ENCODE results near the gene ORC3. TPM values are rescaled to one million over a fixed set of nuclear protein-coding genes. Genes with fewer than 3 reads are reported as not detected.
"Not testable (repeated sequence)": the region's sequence is repeated elsewhere in the genome, so short reads cannot be mapped to it uniquely, and the experiment has no call there.

The ORC3 gene
- total RNA-seq, 1 experiment from 2014 or later, result 8.5 TPM

DNA sequence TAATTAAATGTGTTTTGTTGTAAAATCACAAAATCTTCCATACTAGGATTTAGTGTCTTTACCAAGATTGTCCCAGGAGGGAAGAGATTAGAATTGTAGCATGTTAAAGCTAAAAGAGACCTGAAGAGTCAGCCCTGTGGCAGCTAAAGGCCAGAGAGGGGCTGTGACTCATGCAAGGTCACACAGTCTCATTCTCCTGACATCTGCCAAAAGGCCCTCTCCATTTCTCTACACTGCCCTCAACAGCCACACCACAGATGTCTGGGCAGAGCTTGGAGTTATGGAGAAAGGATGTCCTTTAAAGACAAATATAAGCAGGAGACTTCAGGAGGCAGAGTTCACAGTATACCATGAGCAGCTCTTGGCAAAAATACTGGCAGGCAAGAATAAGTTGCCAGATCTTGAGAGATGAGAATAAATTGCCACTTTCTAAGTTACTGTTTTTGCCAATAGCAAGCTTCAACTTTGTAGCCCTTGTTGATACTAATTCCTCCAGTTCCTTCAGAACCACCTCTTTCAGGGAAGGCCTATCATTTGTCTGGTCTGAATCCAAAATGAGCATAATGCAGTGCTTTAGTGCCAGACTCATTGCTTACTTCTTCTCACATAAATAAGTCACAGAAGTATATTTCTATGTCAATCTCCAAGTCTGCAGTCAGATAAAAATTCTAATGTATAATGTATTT, 70.4 kb downstream of the ORC3 start:
- DNase-seq (ENCODE audit: low spot score), result no peak

- DNase-seq (ENCODE audit: low spot score), result no peak
These were observed 71.1 kb downstream of the ORC3 start for GRCh38 chr6:87661016-87661415.

DNA sequence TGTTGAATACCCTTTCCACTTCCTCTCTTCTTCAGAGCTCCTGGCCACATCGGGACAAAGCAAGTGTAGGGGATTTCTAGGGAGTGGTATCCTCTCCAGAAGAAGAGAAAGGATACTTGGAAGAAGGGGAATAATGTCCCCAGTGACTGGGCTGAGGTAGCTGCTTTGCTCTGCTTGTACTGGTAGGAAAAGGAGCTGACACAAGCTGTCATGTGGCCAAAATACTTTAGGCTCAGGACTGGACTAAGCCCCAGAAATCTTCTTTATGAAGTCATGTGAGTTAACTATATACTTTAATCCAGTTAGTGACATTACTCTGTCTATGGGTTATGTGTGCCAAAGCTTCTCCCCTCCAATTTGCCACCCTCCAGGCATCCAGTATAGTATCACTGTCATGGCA, 71.6 kb downstream of the ORC3 start:
- no peak for DNase-seq (ENCODE audit: low spot score)

GRCh38 chr6:87663434-87663833, 73.5 kb downstream of the ORC3 start:
- no peak for DNase-seq (ENCODE audit: low spot score)

- DNase-seq (ENCODE audit: low spot score), result no peak
These were observed 75.1 kb downstream of the ORC3 start for GRCh38 chr6:87664921-87665485.

DNA sequence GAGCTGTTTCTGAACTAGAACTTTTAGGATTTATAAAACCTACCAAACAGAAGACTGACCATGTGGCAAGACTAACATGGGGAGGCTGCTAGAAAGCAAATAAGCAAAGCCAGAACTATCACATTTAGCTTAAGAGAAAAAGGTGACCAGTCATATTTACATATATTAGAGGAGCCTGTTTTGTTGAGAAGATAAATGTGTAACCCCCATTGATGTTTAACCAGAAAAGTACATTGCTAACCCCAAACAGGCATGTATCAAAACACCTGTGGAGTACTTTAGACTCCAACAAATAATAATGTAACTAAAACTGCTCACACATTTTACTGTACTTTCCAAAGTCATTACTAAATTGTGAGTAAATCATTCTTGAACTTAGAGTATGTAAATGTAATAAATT, 77.1 kb downstream of the ORC3 start:
- no peak for DNase-seq (ENCODE audit: low spot score)

GRCh38 chr6:87668013-87668412, 78.1 kb downstream of the ORC3 start:
- no peak for DNase-seq (ENCODE audit: low spot score)

GRCh38 chr6:87669051-87669450, 79.1 kb downstream of the ORC3 start:
- no peak for DNase-seq (ENCODE audit: low spot score)

DNA sequence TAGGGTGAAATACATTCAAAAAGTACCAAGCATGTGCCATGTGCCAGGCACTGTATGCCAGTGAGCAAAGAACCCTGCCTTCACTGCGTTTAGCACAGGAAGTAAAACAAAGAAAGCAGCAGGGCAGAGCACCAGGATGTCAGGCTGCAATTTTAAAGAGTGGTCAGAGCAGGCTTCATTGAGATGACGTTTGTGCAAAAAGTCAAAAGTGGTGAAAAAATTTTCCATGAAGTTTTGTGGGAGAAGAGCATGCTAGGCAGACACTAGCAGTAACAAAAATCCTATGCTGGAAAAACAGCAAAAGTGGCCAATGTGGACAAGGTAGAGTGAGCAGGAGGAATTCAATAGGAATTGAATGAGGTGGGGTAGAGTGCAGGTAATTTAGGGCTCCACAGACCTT, 80.8 kb downstream of the ORC3 start:
- no peak for DNase-seq (ENCODE audit: low spot score)

- DNase-seq (ENCODE audit: low spot score), result no peak
These were observed 81.7 kb downstream of the ORC3 start for GRCh38 chr6:87671555-87672029.

GRCh38 chr6:87672641-87673040, 82.7 kb downstream of the ORC3 start:
- DNase-seq (ENCODE audit: low spot score), result no peak

- DNase-seq (ENCODE audit: low spot score), result no peak
These were observed 83.3 kb downstream of the ORC3 start for GRCh38 chr6:87673237-87673636.

GRCh38 chr6:87674290-87674689, 84.4 kb downstream of the ORC3 start:
- DNase-seq (ENCODE audit: low spot score), result no peak

- no peak for DNase-seq (ENCODE audit: low spot score)
These were observed 85.2 kb downstream of the ORC3 start for GRCh38 chr6:87675004-87675681.

DNA sequence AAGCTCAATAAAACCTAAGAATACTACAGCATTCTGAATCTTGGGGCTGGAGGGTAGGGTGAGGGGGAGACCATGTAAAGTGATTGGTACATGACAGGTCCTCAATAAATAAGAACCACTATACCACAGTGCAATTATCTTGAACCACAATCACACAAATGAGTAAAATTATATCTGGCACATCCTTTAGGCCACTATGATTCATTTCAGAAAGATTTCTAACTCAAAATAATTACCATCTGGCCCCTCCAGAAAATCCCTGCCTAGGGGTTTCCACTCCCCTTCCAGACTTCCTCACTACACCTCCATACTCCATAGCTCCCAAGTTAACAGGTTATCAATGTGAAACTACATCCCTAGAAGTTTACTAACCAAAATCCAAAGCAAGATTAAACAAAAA, 92.4 kb downstream of the ORC3 start:
- DNase-seq (ENCODE audit: low spot score), result no peak

- DNase-seq (ENCODE audit: low spot score), result no peak
These were observed 94.0 kb downstream of the ORC3 start for GRCh38 chr6:87683890-87684289.

- DNase-seq (ENCODE audit: low spot score), result no peak
These were observed 95.1 kb downstream of the ORC3 start for GRCh38 chr6:87684895-87685654.

GRCh38 chr6:87686636-87687205, 96.8 kb downstream of the ORC3 start:
- not testable (repeated sequence) for DNase-seq (ENCODE audit: low spot score)

GRCh38 chr6:87687296-87687695, 97.4 kb downstream of the ORC3 start:
- DNase-seq (ENCODE audit: low spot score), result no peak

DNA sequence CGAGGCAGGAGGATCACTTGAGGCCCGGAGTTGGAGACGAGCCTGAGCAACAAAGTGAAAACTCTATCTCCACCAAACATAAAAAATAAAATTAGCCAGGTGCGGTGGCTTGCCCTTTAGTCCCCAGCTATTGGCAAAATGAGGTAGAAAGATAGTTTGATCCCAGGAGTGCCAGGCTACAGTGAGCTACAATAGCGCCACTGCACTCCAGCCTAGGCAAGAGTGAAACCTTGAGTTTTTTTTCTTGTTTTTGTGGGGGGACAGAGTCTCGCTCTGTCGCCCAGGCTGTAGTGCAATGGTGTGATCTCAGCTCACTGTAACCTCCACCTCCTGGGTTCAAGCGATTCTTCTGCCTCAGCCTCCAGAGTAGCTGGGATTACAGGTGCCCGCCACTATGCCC, 98.0 kb downstream of the ORC3 start:
- not testable (repeated sequence) for DNase-seq (ENCODE audit: low spot score)

- no peak for DNase-seq (ENCODE audit: low spot score)
These were observed 100.5 kb downstream of the ORC3 start for GRCh38 chr6:87690441-87690840.

DNA sequence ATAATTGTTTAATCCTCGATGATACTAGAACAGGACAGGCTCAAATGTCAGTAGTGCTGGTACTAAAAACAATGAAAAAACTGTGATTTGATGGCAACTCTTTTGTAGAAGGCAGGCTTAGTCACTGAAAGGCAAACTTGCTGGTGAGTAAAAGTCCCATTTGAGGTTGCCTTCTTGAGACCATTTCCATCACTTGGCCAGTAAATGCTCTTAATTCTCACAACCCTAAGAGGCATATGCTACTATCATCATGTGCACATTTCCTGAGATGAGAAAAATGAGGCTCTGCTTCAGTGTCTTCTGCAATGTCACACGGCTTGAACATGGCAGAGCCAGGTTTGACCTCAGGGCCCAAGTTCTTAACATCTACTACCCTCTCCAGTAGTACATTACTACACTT, 102.2 kb downstream of the ORC3 start:
- DNase-seq (ENCODE audit: low spot score), result no peak

All from HT-29 (cell line).